ENCODE results near the gene TBL1X.
A peak's percentile ranks its signal among the peaks of the same experiment; 100 is the strongest.
"Not testable (repeated sequence)": the region's sequence is repeated elsewhere in the genome, so short reads cannot be mapped to it uniquely, and the experiment has no call there.

TBL1X gene

GRCh38 chrX:9464435-9465371, at the start of gene TBL1X:
Gene TBL1X, plus strand, starts transcription at chrX:9465058. Its CDS starts 188,529 bp downstream, at chrX:9653587.
- peak; percentile 46 for DNase-seq

- no peak for DNase-seq
Observed at GRCh38 chrX:9416562-9417348, 48.1 kb upstream of the TBL1X start.

- no peak for DNase-seq
Observed at GRCh38 chrX:9418262-9418661, 46.6 kb upstream of the TBL1X start.

- DNase-seq = no peak
Observed at GRCh38 chrX:9420275-9421265, 44.3 kb upstream of the TBL1X start.

- DNase-seq = no peak
Observed at GRCh38 chrX:9429767-9430166, 35.1 kb upstream of the TBL1X start.

- no peak for DNase-seq
Observed at GRCh38 chrX:9430346-9430921, 34.4 kb upstream of the TBL1X start.

- DNase-seq = no peak
Observed at GRCh38 chrX:9431281-9431680, 33.6 kb upstream of the TBL1X start.

- DNase-seq = no peak
Observed at GRCh38 chrX:9433596-9433995, 31.3 kb upstream of the TBL1X start.

- no peak for DNase-seq
Observed at GRCh38 chrX:9434051-9434550, 30.8 kb upstream of the TBL1X start.

- not testable (repeated sequence) for DNase-seq
Observed at GRCh38 chrX:9435086-9435485, 29.8 kb upstream of the TBL1X start.

GRCh38 chrX:9436812-9437211, 28.0 kb upstream of the TBL1X start:
- DNase-seq = no peak

GRCh38 chrX:9438933-9439494, 25.8 kb upstream of the TBL1X start:
- no peak for DNase-seq

GRCh38 chrX:9440116-9440844, 24.6 kb upstream of the TBL1X start:
- DNase-seq = no peak

- no peak for DNase-seq
Observed at GRCh38 chrX:9442056-9442455, 22.8 kb upstream of the TBL1X start.

GRCh38 chrX:9443327-9443726, 21.5 kb upstream of the TBL1X start:
- DNase-seq = no peak

GRCh38 chrX:9447906-9448305, 17.0 kb upstream of the TBL1X start:
- DNase-seq = no peak

GRCh38 chrX:9456250-9457074, 8.4 kb upstream of the TBL1X start:
- DNase-seq = peak; percentile 74

GRCh38 chrX:9458034-9458433, 6.8 kb upstream of the TBL1X start:
- peak; percentile 28 for DNase-seq

- DNase-seq = no peak
Observed at GRCh38 chrX:9458516-9459078, 6.3 kb upstream of the TBL1X start.

Data from CD4-positive, alpha-beta T cell treated with Interleukin-21 for 1 hour (primary cell).